SK-N-SH treated with all-trans-retinoic acid at 6 μM for 48 hours (cell line): ENCODE measurements around the gene PLEKHM3.

Experiments used
- CREB5 ChIP-seq: fragments of 250-450 bp; sonication (Bioruptor Pico); IDR thresholded peaks from 2 replicates; pipeline ENCODE4 v1.5.1; 2020; ENCODE audit warnings: low read depth, mild to moderate bottlenecking, moderate library complexity
- ISL1 ChIP-seq: fragments of 250-450 bp; sonication (Bioruptor Pico); IDR thresholded peaks from 2 replicates; pipeline ENCODE4 v2.1.2; 2022; ENCODE audit warnings: mild to moderate bottlenecking, moderate library complexity
- PPARA ChIP-seq: fragments of 250-450 bp; sonication (Bioruptor Pico); IDR thresholded peaks from 2 replicates; pipeline ENCODE4 v1.5.0; 2020; ENCODE audit warnings: mild to moderate bottlenecking, borderline replicate concordance
- RARB ChIP-seq: fragments of 250-450 bp; sonication (Bioruptor Pico); IDR thresholded peaks from 2 replicates; pipeline ENCODE4 v1.8.0; 2021; ENCODE audit warnings: mild to moderate bottlenecking, moderate library complexity
- TCF4 ChIP-seq: fragments of 250-450 bp; sonication (Bioruptor Pico); IDR thresholded peaks from 2 replicates; pipeline ENCODE4 v1.8.0; 2021; ENCODE audit warnings: mild to moderate bottlenecking, moderate library complexity, borderline replicate concordance
- ZFP30 ChIP-seq: fragments of 450-650 bp; formaldehyde crosslinking; IDR thresholded peaks from 2 replicates; pipeline ENCODE4 v1.5.0; 2022; ENCODE audit warnings: mild to moderate bottlenecking, moderate library complexity
- ZNF70 ChIP-seq: fragments of 450-650 bp; formaldehyde crosslinking; IDR thresholded peaks from 2 replicates; pipeline ENCODE4 v1.5.0; 2020; ENCODE audit warnings: mild to moderate bottlenecking, moderate library complexity
- TF ChIP-seq, protein P1 (sequence below): fragments of 250-450 bp; sonication (Bioruptor Pico); IDR thresholded peaks from 2 replicates; pipeline ENCODE4 v1.5.0; 2020; ENCODE audit warnings: mild to moderate bottlenecking, moderate library complexity
- TF ChIP-seq, protein P2 (sequence below): fragments of 250-450 bp; sonication (Bioruptor Pico); IDR thresholded peaks from 2 replicates; pipeline ENCODE4 v1.8.0; 2020; ENCODE audit warnings: mild to moderate bottlenecking, moderate library complexity, borderline replicate concordance

- no peak for TF ChIP-seq ISL1 (CRISPR knock-in tag)
- TF ChIP-seq, protein P1, sequence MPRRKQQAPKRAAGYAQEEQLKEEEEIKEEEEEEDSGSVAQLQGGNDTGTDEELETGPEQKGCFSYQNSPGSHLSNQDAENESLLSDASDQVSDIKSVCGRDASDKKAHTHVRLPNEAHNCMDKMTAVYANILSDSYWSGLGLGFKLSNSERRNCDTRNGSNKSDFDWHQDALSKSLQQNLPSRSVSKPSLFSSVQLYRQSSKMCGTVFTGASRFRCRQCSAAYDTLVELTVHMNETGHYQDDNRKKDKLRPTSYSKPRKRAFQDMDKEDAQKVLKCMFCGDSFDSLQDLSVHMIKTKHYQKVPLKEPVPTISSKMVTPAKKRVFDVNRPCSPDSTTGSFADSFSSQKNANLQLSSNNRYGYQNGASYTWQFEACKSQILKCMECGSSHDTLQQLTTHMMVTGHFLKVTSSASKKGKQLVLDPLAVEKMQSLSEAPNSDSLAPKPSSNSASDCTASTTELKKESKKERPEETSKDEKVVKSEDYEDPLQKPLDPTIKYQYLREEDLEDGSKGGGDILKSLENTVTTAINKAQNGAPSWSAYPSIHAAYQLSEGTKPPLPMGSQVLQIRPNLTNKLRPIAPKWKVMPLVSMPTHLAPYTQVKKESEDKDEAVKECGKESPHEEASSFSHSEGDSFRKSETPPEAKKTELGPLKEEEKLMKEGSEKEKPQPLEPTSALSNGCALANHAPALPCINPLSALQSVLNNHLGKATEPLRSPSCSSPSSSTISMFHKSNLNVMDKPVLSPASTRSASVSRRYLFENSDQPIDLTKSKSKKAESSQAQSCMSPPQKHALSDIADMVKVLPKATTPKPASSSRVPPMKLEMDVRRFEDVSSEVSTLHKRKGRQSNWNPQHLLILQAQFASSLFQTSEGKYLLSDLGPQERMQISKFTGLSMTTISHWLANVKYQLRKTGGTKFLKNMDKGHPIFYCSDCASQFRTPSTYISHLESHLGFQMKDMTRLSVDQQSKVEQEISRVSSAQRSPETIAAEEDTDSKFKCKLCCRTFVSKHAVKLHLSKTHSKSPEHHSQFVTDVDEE (CRISPR knock-in tag), result no peak
- no peak for TF ChIP-seq ZFP30
- no peak for TF ChIP-seq RARB
- TF ChIP-seq ZNF70 (CRISPR knock-in tag), result no peak
- no peak for TF ChIP-seq TCF4 (CRISPR knock-in tag)
- no peak for TF ChIP-seq CREB5
- no peak for TF ChIP-seq PPARA
- TF ChIP-seq, protein P2, sequence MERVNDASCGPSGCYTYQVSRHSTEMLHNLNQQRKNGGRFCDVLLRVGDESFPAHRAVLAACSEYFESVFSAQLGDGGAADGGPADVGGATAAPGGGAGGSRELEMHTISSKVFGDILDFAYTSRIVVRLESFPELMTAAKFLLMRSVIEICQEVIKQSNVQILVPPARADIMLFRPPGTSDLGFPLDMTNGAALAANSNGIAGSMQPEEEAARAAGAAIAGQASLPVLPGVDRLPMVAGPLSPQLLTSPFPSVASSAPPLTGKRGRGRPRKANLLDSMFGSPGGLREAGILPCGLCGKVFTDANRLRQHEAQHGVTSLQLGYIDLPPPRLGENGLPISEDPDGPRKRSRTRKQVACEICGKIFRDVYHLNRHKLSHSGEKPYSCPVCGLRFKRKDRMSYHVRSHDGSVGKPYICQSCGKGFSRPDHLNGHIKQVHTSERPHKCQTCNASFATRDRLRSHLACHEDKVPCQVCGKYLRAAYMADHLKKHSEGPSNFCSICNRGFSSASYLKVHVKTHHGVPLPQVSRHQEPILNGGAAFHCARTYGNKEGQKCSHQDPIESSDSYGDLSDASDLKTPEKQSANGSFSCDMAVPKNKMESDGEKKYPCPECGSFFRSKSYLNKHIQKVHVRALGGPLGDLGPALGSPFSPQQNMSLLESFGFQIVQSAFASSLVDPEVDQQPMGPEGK, result no peak
Observed at GRCh38 chr2:208031608-208032019, 6.3 kb upstream of the PLEKHM3 start.
